ENCODE results near the gene PTPRN2. TPM values are rescaled to one million over a fixed set of nuclear protein-coding genes. Genes with fewer than 3 reads are reported as not detected.

Gene PTPRN2
- total and polyA plus RNA-seq, 2 donors from 2014 or later, result 4.8 to 6.2 TPM

DNA sequence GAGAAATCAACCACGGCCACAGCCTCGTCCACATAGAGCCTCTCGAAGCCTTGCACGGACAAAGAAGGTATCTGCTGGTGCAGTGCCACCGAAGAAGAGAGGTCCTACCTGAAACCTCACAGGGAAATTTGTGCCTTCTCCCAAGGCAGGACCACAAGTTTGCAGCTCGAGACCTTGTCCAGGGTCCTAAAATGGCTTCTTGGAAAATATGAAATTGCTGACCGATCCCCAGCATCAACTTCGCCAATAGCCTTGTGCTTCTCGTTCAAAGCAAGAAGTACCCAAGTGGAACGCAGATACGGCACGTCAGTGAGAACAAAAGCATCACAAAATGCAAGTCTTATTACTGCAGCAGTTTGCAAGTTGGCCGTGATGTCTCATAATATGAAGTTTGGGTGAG lies 24.6 kb downstream of the PTPRN2 start:
- TF ChIP-seq, protein P1, sequence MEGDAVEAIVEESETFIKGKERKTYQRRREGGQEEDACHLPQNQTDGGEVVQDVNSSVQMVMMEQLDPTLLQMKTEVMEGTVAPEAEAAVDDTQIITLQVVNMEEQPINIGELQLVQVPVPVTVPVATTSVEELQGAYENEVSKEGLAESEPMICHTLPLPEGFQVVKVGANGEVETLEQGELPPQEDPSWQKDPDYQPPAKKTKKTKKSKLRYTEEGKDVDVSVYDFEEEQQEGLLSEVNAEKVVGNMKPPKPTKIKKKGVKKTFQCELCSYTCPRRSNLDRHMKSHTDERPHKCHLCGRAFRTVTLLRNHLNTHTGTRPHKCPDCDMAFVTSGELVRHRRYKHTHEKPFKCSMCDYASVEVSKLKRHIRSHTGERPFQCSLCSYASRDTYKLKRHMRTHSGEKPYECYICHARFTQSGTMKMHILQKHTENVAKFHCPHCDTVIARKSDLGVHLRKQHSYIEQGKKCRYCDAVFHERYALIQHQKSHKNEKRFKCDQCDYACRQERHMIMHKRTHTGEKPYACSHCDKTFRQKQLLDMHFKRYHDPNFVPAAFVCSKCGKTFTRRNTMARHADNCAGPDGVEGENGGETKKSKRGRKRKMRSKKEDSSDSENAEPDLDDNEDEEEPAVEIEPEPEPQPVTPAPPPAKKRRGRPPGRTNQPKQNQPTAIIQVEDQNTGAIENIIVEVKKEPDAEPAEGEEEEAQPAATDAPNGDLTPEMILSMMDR (IDR thresholded peaks at IDR 0.05; ENCODE audit: borderline replicate concordance, extremely low read depth, insufficient read depth), result no peak
- Histone ChIP-seq H3K27me3 (ENCODE audit: control insufficient read depth, insufficient read depth, low read length) (no peaks in the 10 kb centered on the region), H3K4me1 (ENCODE audit: control insufficient read depth in 2 of 3, insufficient read depth in 2 of 3, low read depth in 1 of 3, low read length in 3 of 3) (no peaks in the 10 kb centered on the region), H3K36me3 (ENCODE audit: control insufficient read depth in 2 of 3, insufficient read depth in 3 of 3, low read length in 3 of 3) (no peaks in the 10 kb centered on the region), H3K4me3 (ENCODE audit: low read length in 3 of 3) (no peak overlapping the region), H3K9ac (ENCODE audit: low read length in 3 of 3) (no peak overlapping the region), H3K9me3 (ENCODE audit: control insufficient read depth in 2 of 3, insufficient read depth in 1 of 3, low read length in 3 of 3) (no peaks in the 10 kb centered on the region), H3K27ac (ENCODE audit: low read depth in 2 of 2, low read length in 2 of 2) (no peak overlapping the region)
- intact Hi-C loops (cut with DNase I), result no loop called here
- DNase-seq, result no peak
- FAIRE-seq, result no peak

DNA sequence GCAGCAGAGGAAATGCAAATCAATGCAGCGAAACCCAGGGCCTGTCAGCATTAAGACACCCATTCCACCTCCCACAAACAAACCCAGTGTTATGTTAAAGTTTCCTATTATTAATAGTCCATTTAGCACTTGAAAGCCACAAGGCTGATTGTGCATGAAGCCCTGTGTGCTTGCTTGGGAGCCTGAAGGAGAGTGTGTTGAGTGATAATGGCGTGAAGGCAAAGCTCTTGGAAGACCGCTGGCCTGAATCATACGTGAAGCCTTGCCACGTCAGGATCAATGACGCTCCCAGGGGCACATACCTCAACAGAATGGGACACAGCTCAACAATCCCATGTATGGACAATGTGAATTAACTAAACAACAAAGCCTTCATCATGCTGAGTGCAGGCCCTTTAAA lies 25.1 kb downstream of the PTPRN2 start:
- Histone ChIP-seq H3K27ac (ENCODE audit: low read depth in 2 of 2, low read length in 2 of 2) (no peak overlapping the region), H3K27me3 (ENCODE audit: control insufficient read depth, insufficient read depth, low read length) (no peaks in the 10 kb centered on the region), H3K4me1 (ENCODE audit: control insufficient read depth in 2 of 3, insufficient read depth in 2 of 3, low read depth in 1 of 3, low read length in 3 of 3) (no peaks in the 10 kb centered on the region), H3K36me3 (ENCODE audit: control insufficient read depth in 2 of 3, insufficient read depth in 3 of 3, low read length in 3 of 3) (no peaks in the 10 kb centered on the region), H3K9me3 (ENCODE audit: control insufficient read depth in 2 of 3, insufficient read depth in 1 of 3, low read length in 3 of 3) (no peaks in the 10 kb centered on the region), H3K9ac (ENCODE audit: low read length in 3 of 3) (no peak overlapping the region), H3K4me3 (ENCODE audit: low read length in 3 of 3) (no peak overlapping the region)
- no peak for DNase-seq
- no peak for FAIRE-seq
- TF ChIP-seq, protein P1 (IDR thresholded peaks at IDR 0.05; ENCODE audit: borderline replicate concordance, extremely low read depth, insufficient read depth), result no peak
- intact Hi-C loops (cut with DNase I), result no loop called here

DNA sequence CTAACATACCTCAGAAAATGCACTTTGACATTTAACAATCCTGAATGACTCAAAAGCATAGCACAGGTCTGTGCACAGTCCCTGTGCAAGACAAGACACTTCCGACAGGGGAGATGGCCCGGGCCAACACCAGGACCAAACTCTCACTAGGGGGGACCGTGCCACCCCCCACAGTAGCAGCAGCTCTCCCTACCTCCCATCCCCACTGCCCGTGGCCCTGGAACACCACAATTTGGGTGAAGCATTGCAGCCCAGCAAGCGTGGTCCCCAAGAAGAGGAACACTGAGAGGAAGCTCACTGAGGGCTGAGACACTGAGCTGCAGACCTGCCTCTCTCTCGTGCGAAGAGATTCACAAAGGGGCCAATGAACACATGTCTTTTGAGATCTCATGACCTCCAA lies 26.0 kb downstream of the PTPRN2 start:
- no peak overlapping the region for H3K9ac ChIP-seq (ENCODE audit: low read length in 3 of 3)
- FAIRE-seq (no peak), DNase-seq (no peak)
- H3K27ac ChIP-seq (ENCODE audit: low read depth in 2 of 2, low read length in 2 of 2), result no peak overlapping the region
- no peaks in the 10 kb centered on the region for H3K9me3 ChIP-seq (ENCODE audit: control insufficient read depth in 2 of 3, insufficient read depth in 1 of 3, low read length in 3 of 3)
- TF ChIP-seq, protein P1 (IDR thresholded peaks at IDR 0.05; ENCODE audit: borderline replicate concordance, extremely low read depth, insufficient read depth), result no peak
- no peaks in the 10 kb centered on the region for H3K27me3 ChIP-seq (ENCODE audit: control insufficient read depth, insufficient read depth, low read length)
- H3K4me3 ChIP-seq (ENCODE audit: low read length in 3 of 3), result no peak overlapping the region
- no peaks in the 10 kb centered on the region for H3K36me3 ChIP-seq (ENCODE audit: control insufficient read depth in 2 of 3, insufficient read depth in 3 of 3, low read length in 3 of 3)
- H3K4me1 ChIP-seq (ENCODE audit: control insufficient read depth in 2 of 3, insufficient read depth in 2 of 3, low read depth in 1 of 3, low read length in 3 of 3), result no peaks in the 10 kb centered on the region
- intact Hi-C loops (cut with DNase I), result no loop called here

DNA sequence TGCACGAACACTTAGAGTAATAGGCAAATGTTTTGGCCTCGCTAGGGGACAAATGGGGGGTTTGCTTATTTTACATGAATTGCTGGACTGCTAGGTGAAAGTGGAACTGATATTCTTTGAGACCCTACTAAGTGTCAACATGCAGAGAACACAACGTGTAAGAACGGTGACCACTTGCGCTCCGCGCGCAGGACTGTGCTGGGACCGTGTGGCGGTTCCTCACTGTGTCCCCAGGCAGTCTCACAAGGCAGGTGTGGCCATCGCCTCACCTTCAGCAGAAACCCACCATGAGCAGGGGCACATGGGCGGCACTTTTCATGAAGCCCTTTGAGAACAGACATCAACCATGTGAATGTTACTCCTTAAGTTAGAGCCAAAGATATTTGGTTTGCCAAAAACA lies 27.2 kb downstream of the PTPRN2 start:
- H3K9me3 ChIP-seq (ENCODE audit: control insufficient read depth in 2 of 3, insufficient read depth in 1 of 3, low read length in 3 of 3), result no peaks in the 10 kb centered on the region
- intact Hi-C loops (cut with DNase I), result no loop called here
- TF ChIP-seq, protein P1 (IDR thresholded peaks at IDR 0.05; ENCODE audit: borderline replicate concordance, extremely low read depth, insufficient read depth), result no peak
- H3K36me3 ChIP-seq (ENCODE audit: control insufficient read depth in 2 of 3, insufficient read depth in 3 of 3, low read length in 3 of 3), result no peaks in the 10 kb centered on the region
- no peak overlapping the region for H3K4me3 ChIP-seq (ENCODE audit: low read length in 3 of 3)
- no peak overlapping the region for H3K27ac ChIP-seq (ENCODE audit: low read depth in 2 of 2, low read length in 2 of 2)
- H3K27me3 ChIP-seq (ENCODE audit: control insufficient read depth, insufficient read depth, low read length), result no peaks in the 10 kb centered on the region
- DNase-seq, result no peak
- H3K9ac ChIP-seq (ENCODE audit: low read length in 3 of 3), result no peak overlapping the region
- no peaks in the 10 kb centered on the region for H3K4me1 ChIP-seq (ENCODE audit: control insufficient read depth in 2 of 3, insufficient read depth in 2 of 3, low read depth in 1 of 3, low read length in 3 of 3)
- FAIRE-seq, result no peak

Data from kidney (tissue), 14 donors.